SJSA1 (cell line): ENCODE results near the gene STRA6. TPM values are rescaled to one million over a fixed set of nuclear protein-coding genes. Genes with fewer than 3 reads are reported as not detected.

Source experiments
- DNase-seq, 2 experiments: peaks; one replicate each; pipeline ENCODE4 v3.0.0-alpha.2; 2015 to 2020; ENCODE audit warnings: low spot score in 2 of 2, low read depth in 1 of 2
- H3K27ac ChIP-seq: fragments of 250-450 bp; sonication (Bioruptor Pico); 2 replicates; pipeline ENCODE4 v1.5.1; 2020; ENCODE audit warnings: mild to moderate bottlenecking, moderate library complexity
- H3K27me3 ChIP-seq: fragments of 250-450 bp; sonication (Bioruptor Pico); replicated peaks from 2 replicates; pipeline ENCODE4 v1.5.1; 2020; ENCODE audit warnings: mild to moderate bottlenecking, moderate library complexity
- H3K36me3 ChIP-seq: fragments of 250-450 bp; sonication (Bioruptor Pico); 2 replicates; pipeline ENCODE4 v1.5.1; 2020; ENCODE audit warnings: mild to moderate bottlenecking
- H3K4me1 ChIP-seq: fragments of 250-450 bp; sonication (Bioruptor Pico); replicated peaks from 2 replicates; pipeline ENCODE4 v1.6.1; 2021; ENCODE audit warnings: mild to moderate bottlenecking
- H3K4me3 ChIP-seq: fragments of 250-450 bp; sonication (Bioruptor Pico); 2 replicates; pipeline ENCODE4 v1.5.1; 2020; ENCODE audit warnings: mild to moderate bottlenecking
- H3K9me3 ChIP-seq: fragments of 250-450 bp; sonication (Bioruptor Pico); replicated peaks from 2 replicates; pipeline ENCODE4 v1.5.1; 2020; ENCODE audit warnings: mild to moderate bottlenecking
- total RNA-seq: library from RNA; depleted of rRNA; stranded (reverse); fragments of >200 nt; shearing (Covaris generic); gene quantifications from 2 replicates; pipeline ENCODE4 v1.2.3, GENCODE V29; 2014

Gene STRA6
- total RNA-seq, 1 experiment from 2014 or later: 0.18 TPM

GRCh38 chr15:74217907-74218885 lies 15.6 kb upstream of the STRA6 start:
- DNase-seq: no peak
- no peaks in the 10 kb centered on the region for H3K27me3 ChIP-seq

GRCh38 chr15:74216949-74217348 lies 14.4 kb upstream of the STRA6 start:
- Histone ChIP-seq H3K4me3 (no peak overlapping the region), H3K27me3 (no peaks in the 10 kb centered on the region), H3K4me1 (peaks cover 8% of the 10 kb centered on the region), H3K9me3 (no peaks in the 10 kb centered on the region), H3K36me3 (no peaks in the 10 kb centered on the region), H3K27ac (no peak overlapping the region)
- DNase-seq: no peak

More at GRCh38 chr15:74217907-74218885, 15.6 kb upstream of the STRA6 start:
- no peak overlapping the region for H3K4me3 ChIP-seq
- H3K27ac ChIP-seq: no peak overlapping the region
- peaks cover 8% of the 10 kb centered on the region for H3K4me1 ChIP-seq
- H3K9me3 ChIP-seq: no peaks in the 10 kb centered on the region
- no peaks in the 10 kb centered on the region for H3K36me3 ChIP-seq

GRCh38 chr15:74215958-74216357 lies 13.4 kb upstream of the STRA6 start:
- Histone ChIP-seq H3K4me1 (peaks cover 8% of the 10 kb centered on the region), H3K27me3 (no peaks in the 10 kb centered on the region), H3K9me3 (no peaks in the 10 kb centered on the region), H3K27ac (no peak overlapping the region), H3K4me3 (no peak overlapping the region), H3K36me3 (no peaks in the 10 kb centered on the region)
- no peak for DNase-seq

- H3K4me1 ChIP-seq: peaks cover 8% of the 10 kb centered on the region
- no peak overlapping the region for H3K27ac ChIP-seq
- no peaks in the 10 kb centered on the region for H3K9me3 ChIP-seq
- H3K27me3 ChIP-seq: no peaks in the 10 kb centered on the region
- H3K4me3 ChIP-seq: no peak overlapping the region
- H3K36me3 ChIP-seq: no peaks in the 10 kb centered on the region
- no peak for DNase-seq
These were observed 11.9 kb upstream of the STRA6 start for GRCh38 chr15:74214324-74215021.

- Histone ChIP-seq H3K36me3 (no peaks in the 10 kb centered on the region), H3K9me3 (no peaks in the 10 kb centered on the region), H3K4me3 (no peak overlapping the region), H3K27ac (no peak overlapping the region), H3K4me1 (peaks cover 14% of the 10 kb centered on the region), H3K27me3 (no peaks in the 10 kb centered on the region)
- no peak for DNase-seq
These were observed 11.3 kb upstream of the STRA6 start for GRCh38 chr15:74213858-74214284.

- H3K27me3 ChIP-seq: no peaks in the 10 kb centered on the region
- no peak for DNase-seq
- peaks cover 16% of the 10 kb centered on the region for H3K4me1 ChIP-seq
- H3K4me3 ChIP-seq: no peak overlapping the region
- H3K36me3 ChIP-seq: no peaks in the 10 kb centered on the region
- no peaks in the 10 kb centered on the region for H3K9me3 ChIP-seq
- no peak overlapping the region for H3K27ac ChIP-seq
These were observed 9.9 kb upstream of the STRA6 start for GRCh38 chr15:74212494-74212893.

GRCh38 chr15:74211656-74212055 lies 9.1 kb upstream of the STRA6 start:
- no peaks in the 10 kb centered on the region for H3K27me3 ChIP-seq
- no peak for DNase-seq
- peaks cover 16% of the 10 kb centered on the region for H3K4me1 ChIP-seq

GRCh38 chr15:74210729-74211128 lies 8.1 kb upstream of the STRA6 start:
- no peaks in the 10 kb centered on the region for H3K9me3 ChIP-seq
- no peak overlapping the region for H3K4me3 ChIP-seq
- peaks cover 16% of the 10 kb centered on the region for H3K4me1 ChIP-seq
- no peaks in the 10 kb centered on the region for H3K36me3 ChIP-seq
- DNase-seq: no peak
- H3K27me3 ChIP-seq: no peaks in the 10 kb centered on the region
- H3K27ac ChIP-seq: no peak overlapping the region

More at GRCh38 chr15:74211656-74212055, 9.1 kb upstream of the STRA6 start:
- H3K36me3 ChIP-seq: no peaks in the 10 kb centered on the region
- no peak overlapping the region for H3K4me3 ChIP-seq
- no peaks in the 10 kb centered on the region for H3K9me3 ChIP-seq
- no peak overlapping the region for H3K27ac ChIP-seq

GRCh38 chr15:74209997-74210671 lies 7.5 kb upstream of the STRA6 start:
- H3K9me3 ChIP-seq: no peaks in the 10 kb centered on the region
- H3K4me3 ChIP-seq: no peak overlapping the region
- no peaks in the 10 kb centered on the region for H3K36me3 ChIP-seq
- no peaks in the 10 kb centered on the region for H3K27me3 ChIP-seq
- H3K27ac ChIP-seq: no peak overlapping the region
- DNase-seq: no peak
- H3K4me1 ChIP-seq: peaks cover 13% of the 10 kb centered on the region

- DNase-seq: no peak
- H3K4me1 ChIP-seq: peaks cover 8% of the 10 kb centered on the region; the same call in 1 of the 2 replicates
- no peaks in the 10 kb centered on the region for H3K36me3 ChIP-seq
- no peaks in the 10 kb centered on the region for H3K9me3 ChIP-seq
- H3K27ac ChIP-seq: no peak overlapping the region
- no peaks in the 10 kb centered on the region for H3K27me3 ChIP-seq
- H3K4me3 ChIP-seq: no peak overlapping the region
These were observed 7.0 kb upstream of the STRA6 start for GRCh38 chr15:74209560-74209958.

- Histone ChIP-seq H3K27me3 (no peaks in the 10 kb centered on the region), H3K27ac (no peak overlapping the region), H3K4me1 (peaks cover 8% of the 10 kb centered on the region; the same call in 1 of the 2 replicates), H3K4me3 (no peak overlapping the region), H3K36me3 (no peaks in the 10 kb centered on the region), H3K9me3 (no peaks in the 10 kb centered on the region)
- DNase-seq: no peak
These were observed 6.4 kb upstream of the STRA6 start for GRCh38 chr15:74208901-74209559.

GRCh38 chr15:74208496-74208895 lies 5.9 kb upstream of the STRA6 start:
- H3K27ac ChIP-seq: no peak overlapping the region
- DNase-seq: no peak
- H3K4me1 ChIP-seq: peaks cover 8% of the 10 kb centered on the region; the same call in 1 of the 2 replicates
- H3K9me3 ChIP-seq: no peaks in the 10 kb centered on the region
- no peak overlapping the region for H3K4me3 ChIP-seq
- H3K27me3 ChIP-seq: no peaks in the 10 kb centered on the region
- H3K36me3 ChIP-seq: no peaks in the 10 kb centered on the region
